Effector CD8-positive, alpha-beta T cell (primary cell): ENCODE data around the gene GOLM1.
"Not testable (repeated sequence)": the region's sequence is repeated elsewhere in the genome, so short reads cannot be mapped to it uniquely, and the experiment has no call there.

Source experiments
- DNase-seq: peaks from one replicate; lab custom pipeline; 2025; lab: John Stamatoyannopoulos, UW
- total RNA-seq, 4 experiments: gene quantifications; one replicate each; lab custom pipeline; 2026; lab: John Stamatoyannopoulos, UW

Gene GOLM1, protein sequence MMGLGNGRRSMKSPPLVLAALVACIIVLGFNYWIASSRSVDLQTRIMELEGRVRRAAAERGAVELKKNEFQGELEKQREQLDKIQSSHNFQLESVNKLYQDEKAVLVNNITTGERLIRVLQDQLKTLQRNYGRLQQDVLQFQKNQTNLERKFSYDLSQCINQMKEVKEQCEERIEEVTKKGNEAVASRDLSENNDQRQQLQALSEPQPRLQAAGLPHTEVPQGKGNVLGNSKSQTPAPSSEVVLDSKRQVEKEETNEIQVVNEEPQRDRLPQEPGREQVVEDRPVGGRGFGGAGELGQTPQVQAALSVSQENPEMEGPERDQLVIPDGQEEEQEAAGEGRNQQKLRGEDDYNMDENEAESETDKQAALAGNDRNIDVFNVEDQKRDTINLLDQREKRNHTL
- total RNA-seq = 3.5 to 21.5 (median 10.1) reads per million in 4 experiments

DNA sequence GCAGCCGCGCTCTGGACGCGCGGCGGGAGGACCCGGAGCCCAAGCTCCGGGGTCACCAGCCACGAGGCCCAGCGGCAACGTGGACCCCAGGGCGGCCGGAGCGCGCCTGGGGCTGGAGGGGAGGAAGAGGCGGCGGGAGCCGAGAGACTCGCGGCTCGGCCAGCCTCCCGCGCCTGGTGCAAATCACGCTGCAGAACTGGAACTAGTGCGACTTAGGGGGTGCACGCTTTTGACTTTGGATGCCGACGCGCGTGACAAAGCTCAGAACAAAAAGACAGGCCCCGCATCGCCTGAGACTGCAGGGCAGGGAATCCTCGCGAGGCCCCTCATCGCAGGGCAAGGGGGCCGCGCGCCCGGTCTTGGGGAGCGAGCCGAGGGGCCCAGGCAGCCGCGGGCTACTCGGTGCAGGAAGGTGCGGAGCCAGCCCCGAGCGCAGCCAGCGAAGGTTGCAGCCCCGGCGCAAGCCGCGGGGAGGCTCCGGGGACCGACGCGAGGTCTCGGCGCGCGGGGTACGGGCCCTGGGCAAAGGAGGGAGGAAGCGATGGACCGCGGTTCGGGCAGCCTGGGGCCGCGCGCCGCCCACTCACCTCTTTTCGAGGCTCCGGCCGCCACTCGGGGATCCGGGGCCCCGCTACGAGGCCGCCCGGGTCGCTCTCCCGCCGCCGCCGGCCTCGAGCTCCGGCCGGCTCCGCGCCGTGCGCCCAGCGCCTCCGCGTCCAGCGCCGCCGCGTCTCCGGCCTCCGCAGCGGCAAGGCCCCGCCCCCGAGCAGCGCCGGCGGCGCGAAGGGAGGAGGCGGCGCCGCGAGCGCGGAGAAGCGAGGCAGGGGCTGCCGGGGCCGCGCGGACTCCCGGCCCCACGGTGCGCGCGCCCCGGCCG lies at the start of gene GOLM1:
Gene GOLM1 (minus strand): TSS at position 735 of the 877 bp plus-strand sequence. CDS start 20,238 bp downstream, outside the sequence.
- no peak for DNase-seq

DNA sequence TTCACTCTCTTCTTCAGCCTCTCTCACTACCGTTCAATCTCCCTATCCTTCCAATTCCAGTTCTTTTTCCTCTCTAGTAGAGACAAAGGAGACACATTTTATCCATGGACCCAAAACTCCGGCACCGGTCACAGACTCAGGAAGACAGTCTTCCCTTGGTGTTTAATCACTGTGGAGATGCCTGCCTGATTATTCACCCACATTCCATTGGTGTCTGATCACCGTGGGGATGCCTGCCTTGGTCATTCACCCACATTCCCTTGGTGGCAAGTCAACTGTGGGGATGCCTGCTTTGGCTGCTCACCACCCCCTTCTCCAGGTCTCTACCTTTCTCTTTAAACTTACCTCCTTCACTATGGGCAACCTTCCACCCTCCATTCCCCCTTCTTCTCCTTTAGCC lies 47.3 kb upstream of the GOLM1 start:
- not testable (repeated sequence) for DNase-seq

DNA sequence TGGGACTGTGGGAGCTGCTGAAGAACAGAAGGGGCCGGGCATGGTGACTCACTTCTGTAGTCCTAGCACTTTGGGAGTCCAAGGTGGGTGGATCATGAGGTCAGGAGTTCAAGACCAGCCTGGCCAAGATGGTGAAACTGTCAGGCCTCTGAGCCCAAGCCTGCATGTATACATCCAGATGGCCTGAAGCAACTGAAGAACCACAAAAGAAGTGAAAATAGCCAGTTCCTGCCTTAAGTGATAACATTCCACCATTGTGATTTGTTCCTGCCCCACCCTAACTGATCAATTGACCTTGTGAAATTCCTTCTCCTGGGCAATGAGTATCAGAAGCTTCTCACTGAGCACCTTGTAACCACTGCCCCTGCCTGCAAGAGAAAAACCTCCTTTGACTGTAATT lies 46.6 kb upstream of the GOLM1 start:
- not testable (repeated sequence) for DNase-seq

DNA sequence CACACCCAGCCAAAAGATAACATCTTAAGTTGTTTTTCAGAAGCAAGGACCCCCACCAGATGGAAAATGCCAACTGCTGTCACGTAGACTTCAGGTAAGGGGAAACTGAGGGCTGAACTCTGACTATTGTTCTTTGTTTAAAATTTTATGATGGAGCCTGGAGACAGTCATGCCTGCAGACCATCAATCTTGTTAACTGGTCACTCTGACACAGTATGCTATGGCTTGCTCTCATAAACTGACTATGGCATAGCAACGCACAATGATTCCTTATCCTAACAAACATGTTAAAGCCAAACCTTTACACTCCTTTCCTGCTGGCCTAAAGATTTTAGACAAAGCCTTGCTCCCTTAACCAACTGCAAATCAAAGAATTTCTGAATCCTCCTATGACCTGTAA lies 43.6 kb upstream of the GOLM1 start:
- DNase-seq = no peak

DNA sequence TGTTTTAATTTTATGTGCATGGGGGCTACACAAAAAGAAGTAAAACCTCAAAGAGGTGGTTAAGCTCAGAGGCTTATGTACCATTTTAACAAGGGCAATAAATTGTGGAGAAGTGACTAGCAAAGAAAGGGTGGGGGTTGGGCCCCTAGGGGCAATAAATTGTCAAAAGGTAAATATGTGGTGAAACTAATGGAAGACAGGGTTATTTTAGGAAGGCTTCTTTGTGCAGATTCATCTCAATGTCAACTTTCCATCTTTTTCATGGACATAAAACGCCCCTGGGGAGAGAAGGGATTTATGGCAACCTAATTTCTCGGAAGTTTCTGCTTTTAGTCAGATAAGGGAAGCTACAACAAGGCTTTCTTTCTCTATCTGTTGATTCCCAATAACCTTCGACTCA lies 42.5 kb upstream of the GOLM1 start:
- DNase-seq = no peak

DNA sequence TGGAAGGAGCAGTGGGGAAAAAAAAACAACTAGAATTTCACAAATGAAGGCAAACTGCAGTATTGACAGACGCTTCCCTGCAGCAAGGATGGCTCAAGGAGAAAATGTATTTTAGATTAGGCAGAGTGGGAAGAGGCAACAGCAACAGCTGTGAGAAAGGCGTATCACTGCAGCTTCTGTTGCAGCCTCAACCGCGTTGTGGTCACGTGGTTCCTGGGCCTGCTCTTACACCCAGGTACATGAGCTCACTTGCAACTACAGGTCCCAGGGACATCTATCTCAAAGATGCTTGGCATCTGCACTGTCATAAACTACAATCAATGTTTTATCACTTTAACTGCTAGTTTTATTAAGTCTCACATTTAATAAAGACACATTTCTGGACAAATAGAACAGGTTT lies 36.0 kb upstream of the GOLM1 start:
- no peak for DNase-seq

DNA sequence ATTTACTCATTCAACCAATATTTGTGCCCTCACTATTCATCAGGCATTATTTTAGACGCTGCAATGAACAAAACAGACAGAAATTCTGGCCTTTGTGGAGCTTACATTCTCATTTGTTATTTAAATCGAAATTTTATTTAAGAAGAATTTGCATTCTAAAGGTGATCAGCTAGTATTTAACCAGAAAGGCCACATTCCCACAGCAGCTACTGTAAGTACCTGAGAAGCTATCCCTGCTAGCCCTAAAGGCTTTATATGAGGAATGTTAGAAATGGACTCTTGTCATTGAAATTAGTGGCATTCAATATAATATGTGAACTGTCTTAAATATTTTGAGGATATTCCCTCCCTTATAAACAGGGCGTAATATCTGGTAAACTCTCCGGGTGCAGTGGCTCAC lies 35.0 kb upstream of the GOLM1 start:
- no peak for DNase-seq

DNA sequence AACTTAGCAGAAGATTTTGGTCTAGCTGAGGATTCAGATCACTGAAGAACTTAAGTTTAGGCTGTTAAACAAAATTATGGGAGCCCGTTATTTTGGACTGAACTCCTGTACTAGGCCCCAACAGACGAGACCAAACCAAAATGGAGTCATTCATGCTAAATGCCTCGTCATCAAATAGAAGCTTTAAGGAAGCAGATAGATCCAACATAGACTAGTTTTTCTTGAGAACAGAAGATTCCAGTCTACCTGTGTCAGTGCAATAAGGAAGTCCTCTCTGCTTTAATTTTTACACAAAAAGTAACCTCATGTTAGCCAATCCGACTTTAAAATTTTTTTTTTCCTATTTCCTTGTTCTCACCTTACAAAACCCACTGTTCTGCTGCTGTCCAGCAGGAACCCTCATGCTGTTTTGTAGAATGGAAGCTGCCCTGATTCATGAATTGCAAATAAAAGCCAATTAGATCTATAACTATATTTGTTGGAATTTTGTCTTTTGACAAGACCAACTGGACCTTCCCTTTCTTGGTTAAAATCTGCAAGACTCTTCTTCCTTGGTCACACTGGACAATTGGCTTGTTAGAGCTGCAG lies 29.0 kb upstream of the GOLM1 start:
- no peak for DNase-seq

DNA sequence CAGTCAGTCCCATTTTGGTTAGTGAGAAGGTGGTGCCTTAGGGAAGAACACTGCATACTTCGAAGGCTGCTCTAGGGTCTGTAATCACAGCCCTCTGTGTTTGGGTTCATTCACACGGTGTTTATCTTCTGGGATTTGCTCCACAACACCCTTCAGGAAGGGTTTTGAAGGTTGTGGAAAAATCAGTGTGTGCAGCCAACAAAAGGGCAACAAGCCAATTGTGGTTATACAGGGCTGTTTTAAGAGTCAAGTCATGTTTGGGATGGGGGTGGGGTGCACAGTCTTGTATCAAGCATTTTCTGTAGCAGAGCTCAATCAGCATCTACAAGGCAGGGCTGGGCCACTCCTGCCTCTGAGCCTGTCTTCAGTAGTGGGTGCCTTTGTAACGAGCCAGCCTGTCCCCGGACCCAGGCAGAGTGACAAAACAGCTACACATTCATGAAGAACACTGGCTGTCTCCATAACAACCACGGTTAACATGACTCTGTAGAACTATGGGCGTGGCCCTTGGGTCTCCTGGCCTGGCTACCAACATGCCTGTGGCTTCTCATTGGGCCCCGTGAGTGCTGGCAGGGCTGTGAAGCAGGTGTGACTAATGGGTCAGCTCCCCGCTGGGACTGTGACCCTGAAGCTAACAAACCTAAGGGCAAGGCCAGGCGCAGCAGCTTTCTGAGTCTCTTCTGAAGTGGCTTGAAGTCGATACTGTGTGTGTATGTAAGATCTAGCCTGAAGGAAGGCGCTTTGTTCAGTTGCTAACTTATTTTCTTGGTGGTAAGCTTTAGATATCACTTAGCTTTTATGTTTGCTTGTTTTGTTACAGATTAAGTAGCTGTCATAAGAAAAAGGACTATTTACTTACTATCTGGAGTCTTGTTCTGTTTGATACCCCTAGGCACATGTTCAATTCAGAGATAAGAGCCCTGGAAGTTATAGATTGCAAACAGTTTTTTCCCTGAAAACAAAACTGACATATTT lies 27.9 kb upstream of the GOLM1 start:
- DNase-seq = no peak

DNA sequence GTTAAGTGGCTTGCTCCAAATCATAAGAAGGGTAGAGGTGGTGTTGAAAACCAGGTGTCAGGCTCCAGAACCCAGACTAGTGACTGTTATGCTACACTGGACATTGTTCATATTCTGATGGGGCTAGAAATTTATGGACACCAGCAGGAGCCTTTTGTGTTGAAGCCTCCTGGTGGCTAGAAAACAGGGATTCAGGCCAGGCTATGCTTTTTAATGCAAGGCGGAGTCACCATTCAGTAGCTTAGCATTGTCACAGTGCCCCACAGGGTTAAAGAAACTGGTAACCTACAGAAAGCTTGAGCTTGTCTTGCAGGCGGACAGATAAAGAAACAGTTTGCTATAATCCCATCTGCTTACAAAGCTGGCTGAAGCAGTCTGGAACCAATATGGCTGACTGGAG lies 23.0 kb upstream of the GOLM1 start:
- no peak for DNase-seq

DNA sequence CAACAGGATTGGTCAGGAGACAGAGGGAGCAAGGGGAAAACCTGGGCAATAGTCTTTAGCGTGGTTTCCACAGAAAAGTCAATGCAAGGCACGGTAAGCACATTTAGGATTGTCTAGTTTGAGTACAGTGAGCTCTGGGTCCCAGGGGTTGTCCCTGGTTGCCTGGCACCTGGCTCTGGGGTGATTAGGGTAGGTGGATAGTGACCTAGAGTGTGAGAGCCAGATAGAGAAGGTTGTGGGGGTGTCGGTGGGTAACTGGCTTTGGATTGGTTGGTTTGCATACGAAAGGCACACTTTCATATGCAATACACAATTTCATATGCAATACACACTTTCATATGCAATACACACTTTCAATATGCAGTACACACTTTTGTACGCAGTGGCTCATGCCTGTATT lies 20.1 kb upstream of the GOLM1 start:
- no peak for DNase-seq

DNA sequence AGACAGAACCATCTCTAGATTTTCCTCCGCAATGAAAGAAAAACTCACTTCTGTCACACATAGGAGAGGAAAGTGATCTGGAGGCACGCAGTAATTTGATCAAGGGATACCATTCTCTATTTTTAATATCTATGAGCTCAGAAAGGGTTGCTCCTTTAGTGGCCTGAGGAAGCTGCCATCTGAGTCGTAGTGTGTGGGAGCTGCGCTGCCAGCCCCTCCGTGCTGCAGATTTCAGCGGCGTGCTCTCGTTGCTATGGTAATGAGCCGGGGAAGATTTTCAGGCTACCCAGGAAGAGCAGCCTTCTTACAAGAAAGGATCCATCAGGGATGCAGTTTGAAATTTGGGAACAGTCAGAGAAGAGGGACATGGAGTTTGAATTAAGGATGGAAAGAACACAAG lies 17.1 kb upstream of the GOLM1 start:
- no peak for DNase-seq

DNA sequence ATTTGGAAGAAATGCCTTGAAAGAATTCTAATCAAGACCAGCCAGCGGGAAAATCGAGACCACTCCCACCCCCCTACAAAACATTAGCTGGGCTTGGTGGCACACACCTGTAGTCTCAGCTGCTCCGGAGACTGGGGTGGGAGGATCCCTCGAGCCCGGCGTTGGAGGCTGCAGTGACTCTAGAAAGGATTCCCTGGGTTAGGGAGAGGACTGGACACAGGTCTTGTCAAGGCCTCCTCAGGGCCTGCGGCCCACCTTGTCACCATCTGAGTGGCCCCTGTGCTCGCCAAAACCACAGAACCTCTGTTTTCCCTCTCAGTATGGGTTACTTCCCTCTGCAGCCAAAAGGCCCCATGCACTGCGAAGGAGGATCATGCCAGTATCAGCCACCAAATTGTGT lies 16.5 kb upstream of the GOLM1 start:
- no peak for DNase-seq

DNA sequence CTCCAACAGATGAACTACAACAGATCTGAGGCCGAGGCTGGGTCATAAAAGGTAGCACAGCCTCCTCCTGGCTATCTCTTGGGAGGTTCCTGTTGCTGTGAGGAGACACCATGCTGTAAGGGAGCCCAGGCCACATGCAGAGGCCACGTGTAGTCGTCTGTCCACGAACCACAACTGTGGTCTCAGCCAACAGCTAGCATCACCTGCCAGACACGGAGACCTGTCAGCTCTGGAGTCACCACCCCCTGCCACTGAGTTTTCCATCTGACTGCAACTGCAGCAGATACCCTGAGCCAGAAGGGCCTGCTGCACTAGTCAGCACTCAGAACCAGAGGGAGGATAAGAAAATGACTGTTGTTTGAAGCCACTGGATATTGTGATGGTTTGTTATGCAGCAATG lies 12.7 kb upstream of the GOLM1 start:
- DNase-seq = no peak

DNA sequence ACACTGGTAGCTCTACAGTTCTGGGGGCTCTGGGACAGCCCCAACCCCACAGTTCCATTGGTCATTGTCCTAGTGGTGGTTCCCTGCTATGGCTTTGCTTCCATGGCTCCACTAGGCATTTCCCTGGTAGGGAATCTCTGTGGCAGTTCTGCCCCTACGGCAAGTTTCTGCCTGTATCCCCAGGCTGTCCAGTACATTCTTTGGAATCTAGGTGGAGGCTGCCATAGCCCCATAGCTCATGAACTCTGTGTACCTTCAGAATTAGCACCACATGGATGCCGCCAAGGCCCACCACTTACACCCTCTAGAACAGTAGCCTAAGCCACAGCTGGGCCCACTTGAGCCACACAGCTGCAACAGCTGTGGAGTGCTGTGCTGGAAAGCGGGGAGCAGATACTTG lies 3.3 kb upstream of the GOLM1 start:
- DNase-seq = no peak

DNA sequence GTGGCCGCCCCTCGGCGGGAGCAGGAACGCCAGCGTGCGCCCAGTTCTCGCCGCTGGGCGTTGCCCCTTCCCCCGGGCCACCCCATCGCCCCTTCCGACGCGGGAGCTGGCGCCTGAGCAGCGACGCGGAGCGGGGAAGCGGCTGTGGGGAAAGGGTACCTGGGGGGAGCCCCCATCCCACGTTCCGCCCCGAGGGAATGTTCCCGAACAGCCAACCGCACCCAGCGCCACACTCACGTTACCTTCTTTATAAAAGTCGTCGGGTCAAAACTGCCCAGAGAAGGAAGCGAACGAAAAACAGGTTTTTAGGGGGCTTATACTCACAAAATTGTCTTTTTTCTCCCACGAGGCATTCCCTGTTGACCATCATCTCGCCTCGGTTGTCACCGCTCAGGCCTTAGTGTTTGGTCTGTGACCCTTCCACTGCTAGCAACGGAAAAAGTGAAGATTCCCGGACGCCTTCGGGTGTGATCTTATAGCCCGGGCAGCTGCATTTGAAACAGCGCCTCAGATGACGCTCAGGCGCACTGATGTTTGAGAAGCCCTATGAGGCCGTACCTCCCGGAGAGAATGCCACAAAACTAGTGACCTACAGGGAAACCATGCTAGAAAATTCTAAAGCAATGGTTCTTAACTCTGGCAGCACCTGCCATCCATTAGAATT lies 475 bp upstream of the GOLM1 start:
- no peak for DNase-seq

DNA sequence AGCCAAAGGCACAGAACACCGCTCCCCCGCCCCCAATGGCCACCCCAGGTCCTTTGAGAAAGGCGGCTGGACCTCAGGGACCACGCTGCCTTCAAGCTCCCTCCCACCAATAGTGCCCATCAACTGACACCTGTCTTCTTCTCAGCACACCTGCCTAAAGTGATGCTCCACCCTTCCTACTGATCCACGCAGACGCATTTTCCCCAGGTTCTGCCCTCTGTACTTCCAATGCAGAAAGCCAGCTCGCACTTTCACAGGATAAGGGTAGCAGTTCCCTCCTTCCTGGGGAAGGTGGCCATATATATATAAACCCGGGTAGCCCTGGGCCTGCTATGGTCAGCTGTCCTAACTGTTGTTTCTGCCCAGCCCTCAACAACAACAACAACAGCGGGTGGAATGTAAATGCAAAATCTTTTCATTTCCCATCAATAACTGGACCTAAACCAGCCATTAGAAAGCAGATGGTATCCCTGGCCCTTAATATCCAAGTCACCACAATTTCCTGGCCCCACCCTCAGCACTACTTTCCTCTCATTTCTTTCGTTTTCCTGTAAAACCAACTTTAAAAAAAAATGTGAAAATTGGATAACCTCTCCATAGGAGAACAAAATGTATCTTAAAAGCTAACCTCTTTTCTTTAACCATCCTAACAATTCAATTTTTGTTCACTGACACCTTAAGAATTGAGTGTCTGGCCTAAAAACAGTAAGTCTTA lies 1.7 kb downstream of the GOLM1 start:
- no peak for DNase-seq

DNA sequence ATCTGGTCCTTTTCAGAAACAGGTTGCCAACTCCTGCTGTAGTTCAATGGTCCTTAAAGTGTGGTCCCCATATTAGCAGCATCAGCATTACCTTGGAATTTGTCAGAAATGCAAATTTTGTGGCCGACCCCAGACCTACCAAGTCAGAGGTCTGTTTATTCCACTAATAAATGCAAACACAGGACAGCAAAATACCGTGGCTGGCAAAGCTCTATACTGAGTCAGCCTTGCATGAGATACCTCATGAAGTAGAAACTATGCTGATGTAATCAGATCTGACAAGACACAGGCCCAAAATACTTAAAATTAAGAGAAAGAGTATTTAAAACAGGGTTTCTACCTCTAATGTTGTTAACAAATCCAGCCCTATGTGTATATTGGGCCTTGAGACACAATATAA lies 3.0 kb downstream of the GOLM1 start:
- no peak for DNase-seq

DNA sequence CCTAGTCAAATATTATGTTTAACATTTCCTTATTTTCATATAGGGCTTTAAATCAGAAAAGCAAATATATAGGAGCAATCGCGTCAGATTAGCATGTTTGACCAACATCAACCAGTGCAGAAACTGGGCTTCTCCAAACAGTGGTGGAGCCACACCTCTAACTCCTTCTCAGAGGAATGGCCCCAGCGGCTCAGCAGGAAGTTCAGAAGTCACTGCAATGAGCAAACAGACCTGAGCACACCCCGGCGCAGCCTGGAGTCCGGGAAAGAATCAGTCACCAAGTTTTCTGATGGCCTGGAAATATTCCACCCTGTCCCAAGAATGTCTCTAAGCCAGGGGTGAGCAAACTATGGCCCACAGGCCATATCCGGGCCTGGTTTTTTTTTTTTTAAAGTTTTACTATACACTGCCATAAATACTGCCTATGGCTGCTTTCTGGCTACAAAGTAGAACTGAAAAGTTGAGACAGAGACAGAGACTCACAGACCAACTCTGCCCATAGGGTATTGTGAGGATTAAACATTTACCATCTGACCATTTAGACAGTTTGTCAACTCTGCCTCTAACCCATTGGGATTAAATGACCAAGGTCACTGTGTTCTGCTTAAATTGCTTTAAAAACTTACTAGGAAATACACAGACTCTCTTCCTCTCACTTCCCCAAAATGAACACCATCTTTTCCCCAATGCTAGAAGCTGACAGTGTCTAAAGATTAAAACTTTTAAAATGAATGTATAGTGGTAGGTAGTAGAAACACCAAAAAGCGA lies 5.4 kb downstream of the GOLM1 start:
- no peak for DNase-seq
